GM12878 (cell line): ENCODE data around the gene ELL. TPM values are rescaled to one million over a fixed set of nuclear protein-coding genes. Genes with fewer than 3 reads are reported as not detected.

Experiments
- ATAC-seq: fragments of 200-7000 bp; cut with Tn5 transposase; 3 replicates; pipeline ENCODE4 v1.9.1; 2020; ENCODE audit warnings: mild to moderate bottlenecking, moderate library complexity
- BruUV-seq: library from RNA; stranded (reverse); fragments of 400-500 nt; replicated peaks from 2 replicates; lab custom pipeline; 2021; lab: Mats Ljungman, UMichigan
- CTCF ChIA-PET: fragments of 300-600 bp; sonication (Branson Sonifier 250); formaldehyde crosslinking; extraction: SDS; loops from one replicate; lab custom pipeline; 2021; ENCODE audit warnings: inconsistent platforms; lab: Yijun Ruan, JAX
- POLR2A ChIA-PET: fragments of 350-600 bp; formaldehyde crosslinking; extraction: SDS; loops from one replicate; lab custom pipeline; 2021; ENCODE audit warnings: inconsistent platforms; lab: Charles Lee
- RAD21 ChIA-PET: fragments of 300-600 bp; sonication (Branson Sonifier 250); formaldehyde crosslinking; loops from one replicate; lab custom pipeline; 2023; ENCODE audit warnings: antibody characterized with exemption; ENCODE audit not compliant: unreplicated experiment; lab: Charles Lee
- SMC1A ChIA-PET: fragments of 300-600 bp; sonication (Branson Sonifier 250); formaldehyde crosslinking; loops from one replicate; lab custom pipeline; 2023; ENCODE audit not compliant: unreplicated experiment, uncharacterized antibody; lab: Charles Lee
- DNase-seq: peaks from one replicate; pipeline ENCODE4 v3.0.0-alpha.2; 2011; ENCODE audit warnings: low read depth, low spot score
- FAIRE-seq: peaks from 3 replicates; lab custom pipeline; 2011; peaks lifted over from hg19 to GRCh38; lab: Jason Lieb, UNC
- H2AFZ ChIP-seq: 2 replicates; pipeline ENCODE4 v1.6.0; 2011; ENCODE audit warnings: low read depth, low read length, control low read depth; ENCODE audit not compliant: control insufficient read depth
- H3K27ac ChIP-seq: 2 replicates; pipeline ENCODE4 v1.5.1; 2011; ENCODE audit warnings: control low read depth; ENCODE audit not compliant: control insufficient read depth, insufficient read depth
- H3K27me3 ChIP-seq, 2 experiments: replicated peaks in 1 of 2; 2 replicates each; pipeline versions ENCODE4 v1.6.0 to v1.6.1; 2011; ENCODE audit warnings: low read length in 1 of 2; ENCODE audit not compliant: control insufficient read depth in 2 of 2, insufficient read depth in 2 of 2
- H3K36me3 ChIP-seq, 2 experiments: 2 replicates each; pipeline ENCODE4 v1.5.1; 2011; ENCODE audit warnings: low read length in 1 of 2; ENCODE audit not compliant: control insufficient read depth in 2 of 2, insufficient read depth in 2 of 2
- H3K4me1 ChIP-seq: 2 replicates; pipeline ENCODE4 v1.6.1; 2011; ENCODE audit warnings: mild to moderate bottlenecking, low read length, moderate library complexity, mixed read lengths; ENCODE audit not compliant: control insufficient read depth, insufficient read depth
- H3K4me2 ChIP-seq: 2 replicates; pipeline ENCODE4 v1.6.0; 2011; ENCODE audit warnings: control low read depth; ENCODE audit not compliant: control insufficient read depth, insufficient read depth
- H3K4me3 ChIP-seq: fragments of 200-600 bp; sonication (generic); 2 replicates; pipeline ENCODE4 v1.5.1; 2016
- H3K79me2 ChIP-seq: 2 replicates; pipeline ENCODE4 v1.6.0; 2011; ENCODE audit warnings: low read length; ENCODE audit not compliant: control insufficient read depth, insufficient read depth
- H3K9ac ChIP-seq: 2 replicates; pipeline ENCODE4 v1.8.0; 2011; ENCODE audit warnings: low read length, control low read depth, mixed read lengths; ENCODE audit not compliant: control insufficient read depth, insufficient read depth
- H3K9me3 ChIP-seq: replicated peaks from 3 replicates; pipeline ENCODE4 v1.5.1; 2011; ENCODE audit warnings: mild to moderate bottlenecking, low read length; ENCODE audit not compliant: control insufficient read depth, insufficient read depth
- H4K20me1 ChIP-seq: 2 replicates; pipeline ENCODE4 v1.6.0; 2011; ENCODE audit not compliant: control insufficient read depth, insufficient read depth
- IRF4 ChIP-seq: IDR thresholded peaks from 2 replicates; pipeline ENCODE4 v1.6.1; 2011; ENCODE audit warnings: low read depth, low read length
- MYC ChIP-seq: IDR thresholded peaks from 2 replicates; pipeline ENCODE4 v1.6.1; 2011; ENCODE audit warnings: mild to moderate bottlenecking, low read length, moderate library complexity, inconsistent platforms; ENCODE audit not compliant: insufficient read depth, insufficient replicate concordance, insufficient read length, severe bottlenecking
- NFXL1 ChIP-seq: fragments of 450-650 bp; IDR thresholded peaks from 2 replicates; pipeline ENCODE4 v1.6.1; 2017; ENCODE audit warnings: antibody characterized with exemption, mild to moderate bottlenecking, borderline replicate concordance
- NR2C1 ChIP-seq: fragments of 450-650 bp; IDR thresholded peaks from 2 replicates; pipeline ENCODE4 v1.6.1; 2017; ENCODE audit warnings: antibody characterized with exemption, mild to moderate bottlenecking, moderate library complexity
- POLR2AphosphoS2 ChIP-seq: IDR thresholded peaks from 2 replicates; pipeline ENCODE4 v1.6.1; 2011; ENCODE audit warnings: low read depth, mild to moderate bottlenecking, low read length, improper control_type of control experiment, moderate library complexity
- TARDBP ChIP-seq: IDR thresholded peaks from 2 replicates; pipeline ENCODE4 v1.6.1; 2016; ENCODE audit warnings: borderline replicate concordance
- ZNF217 ChIP-seq: fragments of 450-650 bp; IDR thresholded peaks from 2 replicates; pipeline ENCODE4 v1.6.1; 2017; ENCODE audit warnings: antibody characterized with exemption, mild to moderate bottlenecking
- WGBS: methylation state at CpG from one replicate; pipeline ENCODE4 v1.1.6; 2016; ENCODE audit warnings: low lambda C conversion rate; ENCODE audit not compliant: insufficient replicate concordance, insufficient coverage; ENCODE audit errors: missing lambda C conversion rate; 5-methylcytosine and 5-hydroxymethylcytosine counted together
- in situ Hi-C: fragments of 300-500 bp; cut with MboI; formaldehyde crosslinking; loops from 9 replicates; pipeline ENCODE4 v1.14.3; 2018; ENCODE audit warnings: mixed read lengths
- intact Hi-C: fragments of 100-400 bp; cut with micrococcal nuclease; formaldehyde crosslinking; loops from one replicate; pipeline ENCODE4 v1.14.2; 2022; ENCODE audit not compliant: unreplicated experiment
- polyA plus RNA-seq, 11 experiments: library from polyadenylated mRNA; depleted of rRNA in 4 of 11; unstranded in 6 of 11; stranded (reverse) in 5 of 11; fragments of >200 nt; fragmentation: Nextera tagmentation in 4 of 11; fragmentation: Illumina TruSeq in 1 of 11; extraction: Ambion mirVana in 4 of 11; extraction: Trizol in 1 of 11; gene quantifications; 1 replicate in 1 of 11; 2 replicates in 10 of 11; pipeline versions ENCODE4 v1.2.1 to v1.2.3, GENCODE V29; 2011 to 2016; ENCODE audit warnings: inconsistent platforms in 2 of 11, missing spikeins in 2 of 11, low read depth in 1 of 11
- total RNA-seq, 4 experiments: library from RNA; depleted of rRNA in 3 of 4; stranded (reverse); fragments of >200 nt in 3 of 4; fragmentation: Illumina TruSeq in 1 of 4; extraction: Trizol in 1 of 4; gene quantifications; 2 replicates each; pipeline versions ENCODE4 v1.2.1 to v1.2.3, GENCODE V29; 2013 to 2021
- TF ChIP-seq, protein P1 (sequence below): fragments of 450-650 bp; IDR thresholded peaks from 2 replicates; pipeline ENCODE4 v1.6.1; 2017; ENCODE audit warnings: mild to moderate bottlenecking, moderate library complexity
- TF ChIP-seq, protein P2 (sequence below): IDR thresholded peaks from 2 replicates; pipeline ENCODE4 v1.6.1; 2012; ENCODE audit warnings: low read length, inconsistent platforms
- TF ChIP-seq, protein P3 (sequence below): fragments of 450-650 bp; IDR thresholded peaks from 2 replicates; pipeline ENCODE4 v1.6.1; 2017; ENCODE audit warnings: mild to moderate bottlenecking, low read depth, inconsistent platforms; ENCODE audit not compliant: poor library complexity, severe bottlenecking

ELL gene
- total and polyA plus RNA-seq, 10 of the 15 experiments (the other 5 are each of a cell fraction or from before 2014, with no cell fraction given), result 0.91 to 25.0 (median 9.1) TPM

DNA sequence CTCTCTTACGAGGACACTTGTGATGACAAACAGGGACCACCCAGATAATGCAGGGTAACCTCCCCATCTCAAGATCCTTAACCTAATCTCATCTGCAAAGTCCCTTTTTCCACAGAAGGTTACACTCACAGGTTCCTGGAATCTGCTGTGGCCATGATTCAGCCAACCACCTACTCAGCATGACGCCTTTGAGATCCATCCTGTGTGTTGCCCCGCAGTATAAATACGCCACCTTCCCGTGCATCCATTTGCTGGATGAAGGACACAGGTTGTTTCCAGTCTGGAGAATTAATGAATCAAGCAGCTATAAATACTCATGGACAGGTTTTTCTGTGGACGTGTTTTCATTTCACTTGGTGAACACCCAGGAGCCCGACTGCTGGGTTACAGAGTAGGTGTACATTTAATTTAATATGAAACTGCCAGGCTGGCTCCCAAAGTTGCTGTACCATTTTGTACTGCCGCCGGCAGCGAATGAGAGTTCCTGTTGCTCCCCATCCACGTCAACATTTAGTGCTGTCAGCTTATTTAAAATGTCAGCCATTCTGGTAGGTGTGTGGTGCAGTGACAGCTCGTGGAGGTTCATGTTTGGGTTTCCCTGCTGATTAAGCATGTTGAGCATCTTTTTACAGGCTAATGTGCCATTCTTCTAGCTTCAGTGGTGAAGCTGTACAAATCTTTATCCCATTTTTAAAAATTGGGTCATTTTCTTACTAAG, 40.2 kb downstream of the ELL start:
- CTCF ChIA-PET, result interaction anchor here (0.9 to 1.4 kb wide), 3 partner anchors 30 to 39 kb away, joined by 3 to 7 read pairs (median 4); no protein-coding TSS in a partner anchor
- RAD21 ChIA-PET, result no interaction called here
- Histone ChIP-seq H3K4me1 (peaks cover 24% of the 10 kb centered on the region), H3K9ac (no peak overlapping the region)
- POLR2A ChIA-PET, result interaction anchor here (0.6 to 1.0 kb wide), 4 partner anchors 9 to 827 kb away, joined by 3 to 9 read pairs (median 6); no protein-coding TSS in a partner anchor
- in situ Hi-C loops, result no loop called here
- TF ChIP-seq NR2C1, result no peak
- no peak for TF ChIP-seq IRF4
- TF ChIP-seq, protein P1, sequence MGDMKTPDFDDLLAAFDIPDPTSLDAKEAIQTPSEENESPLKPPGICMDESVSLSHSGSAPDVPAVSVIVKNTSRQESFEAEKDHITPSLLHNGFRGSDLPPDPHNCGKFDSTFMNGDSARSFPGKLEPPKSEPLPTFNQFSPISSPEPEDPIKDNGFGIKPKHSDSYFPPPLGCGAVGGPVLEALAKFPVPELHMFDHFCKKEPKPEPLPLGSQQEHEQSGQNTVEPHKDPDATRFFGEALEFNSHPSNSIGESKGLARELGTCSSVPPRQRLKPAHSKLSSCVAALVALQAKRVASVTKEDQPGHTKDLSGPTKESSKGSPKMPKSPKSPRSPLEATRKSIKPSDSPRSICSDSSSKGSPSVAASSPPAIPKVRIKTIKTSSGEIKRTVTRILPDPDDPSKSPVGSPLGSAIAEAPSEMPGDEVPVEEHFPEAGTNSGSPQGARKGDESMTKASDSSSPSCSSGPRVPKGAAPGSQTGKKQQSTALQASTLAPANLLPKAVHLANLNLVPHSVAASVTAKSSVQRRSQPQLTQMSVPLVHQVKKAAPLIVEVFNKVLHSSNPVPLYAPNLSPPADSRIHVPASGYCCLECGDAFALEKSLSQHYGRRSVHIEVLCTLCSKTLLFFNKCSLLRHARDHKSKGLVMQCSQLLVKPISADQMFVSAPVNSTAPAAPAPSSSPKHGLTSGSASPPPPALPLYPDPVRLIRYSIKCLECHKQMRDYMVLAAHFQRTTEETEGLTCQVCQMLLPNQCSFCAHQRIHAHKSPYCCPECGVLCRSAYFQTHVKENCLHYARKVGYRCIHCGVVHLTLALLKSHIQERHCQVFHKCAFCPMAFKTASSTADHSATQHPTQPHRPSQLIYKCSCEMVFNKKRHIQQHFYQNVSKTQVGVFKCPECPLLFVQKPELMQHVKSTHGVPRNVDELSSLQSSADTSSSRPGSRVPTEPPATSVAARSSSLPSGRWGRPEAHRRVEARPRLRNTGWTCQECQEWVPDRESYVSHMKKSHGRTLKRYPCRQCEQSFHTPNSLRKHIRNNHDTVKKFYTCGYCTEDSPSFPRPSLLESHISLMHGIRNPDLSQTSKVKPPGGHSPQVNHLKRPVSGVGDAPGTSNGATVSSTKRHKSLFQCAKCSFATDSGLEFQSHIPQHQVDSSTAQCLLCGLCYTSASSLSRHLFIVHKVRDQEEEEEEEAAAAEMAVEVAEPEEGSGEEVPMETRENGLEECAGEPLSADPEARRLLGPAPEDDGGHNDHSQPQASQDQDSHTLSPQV, result no peak
- TF ChIP-seq TARDBP, result no peak
- TF ChIP-seq POLR2AphosphoS2, result no peak
- TF ChIP-seq, protein P2, sequence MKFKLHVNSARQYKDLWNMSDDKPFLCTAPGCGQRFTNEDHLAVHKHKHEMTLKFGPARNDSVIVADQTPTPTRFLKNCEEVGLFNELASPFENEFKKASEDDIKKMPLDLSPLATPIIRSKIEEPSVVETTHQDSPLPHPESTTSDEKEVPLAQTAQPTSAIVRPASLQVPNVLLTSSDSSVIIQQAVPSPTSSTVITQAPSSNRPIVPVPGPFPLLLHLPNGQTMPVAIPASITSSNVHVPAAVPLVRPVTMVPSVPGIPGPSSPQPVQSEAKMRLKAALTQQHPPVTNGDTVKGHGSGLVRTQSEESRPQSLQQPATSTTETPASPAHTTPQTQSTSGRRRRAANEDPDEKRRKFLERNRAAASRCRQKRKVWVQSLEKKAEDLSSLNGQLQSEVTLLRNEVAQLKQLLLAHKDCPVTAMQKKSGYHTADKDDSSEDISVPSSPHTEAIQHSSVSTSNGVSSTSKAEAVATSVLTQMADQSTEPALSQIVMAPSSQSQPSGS, result no peak
- TF ChIP-seq, protein P3, sequence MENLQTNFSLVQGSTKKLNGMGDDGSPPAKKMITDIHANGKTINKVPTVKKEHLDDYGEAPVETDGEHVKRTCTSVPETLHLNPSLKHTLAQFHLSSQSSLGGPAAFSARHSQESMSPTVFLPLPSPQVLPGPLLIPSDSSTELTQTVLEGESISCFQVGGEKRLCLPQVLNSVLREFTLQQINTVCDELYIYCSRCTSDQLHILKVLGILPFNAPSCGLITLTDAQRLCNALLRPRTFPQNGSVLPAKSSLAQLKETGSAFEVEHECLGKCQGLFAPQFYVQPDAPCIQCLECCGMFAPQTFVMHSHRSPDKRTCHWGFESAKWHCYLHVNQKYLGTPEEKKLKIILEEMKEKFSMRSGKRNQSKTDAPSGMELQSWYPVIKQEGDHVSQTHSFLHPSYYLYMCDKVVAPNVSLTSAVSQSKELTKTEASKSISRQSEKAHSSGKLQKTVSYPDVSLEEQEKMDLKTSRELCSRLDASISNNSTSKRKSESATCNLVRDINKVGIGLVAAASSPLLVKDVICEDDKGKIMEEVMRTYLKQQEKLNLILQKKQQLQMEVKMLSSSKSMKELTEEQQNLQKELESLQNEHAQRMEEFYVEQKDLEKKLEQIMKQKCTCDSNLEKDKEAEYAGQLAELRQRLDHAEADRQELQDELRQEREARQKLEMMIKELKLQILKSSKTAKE, result no peak
- TF ChIP-seq MYC, result no peak
- TF ChIP-seq ZNF217, result no peak
- no peak for TF ChIP-seq NFXL1
- TF ChIP-seq, all 136 proteins: peak for 0
- no peak overlapping the region for H3K4me3 ChIP-seq
- no TSS peak for BruUV-seq
- no peaks in the 10 kb centered on the region for H3K9me3 ChIP-seq
- WGBS, result 93% methylated on average over 12 of the region's 12 CpGs
- H3K4me2 ChIP-seq, result no peak overlapping the region
- no peak for FAIRE-seq
- intact Hi-C loops, result no loop called here
- SMC1A ChIA-PET, result interaction anchor here (0.9 to 1.7 kb wide), 2 partner anchors 10 to 15 kb away, joined by 3 to 6 read pairs; no protein-coding TSS in a partner anchor
- ATAC-seq, result no peak
- H3K27ac ChIP-seq, result no peak overlapping the region
- no peak overlapping the region for H2AFZ ChIP-seq
- no peaks in the 10 kb centered on the region for H3K27me3 ChIP-seq
- H3K36me3 ChIP-seq, result peaks cover 0 to 6% of the 10 kb centered on the region in 2 experiments; a peak in 2 of 4 replicates
- no peaks in the 10 kb centered on the region; the same call in 1 of the 2 replicates for H4K20me1 ChIP-seq
- no peak for DNase-seq
- H3K79me2 ChIP-seq, result peaks cover 54% of the 10 kb centered on the region
